ENCODE measurements around the gene HSPA8.

- TF ChIP-seq POLR2A (IDR thresholded peaks at IDR 0.05) = no peak
- peak in 1 of 3 donors; percentile 69 for TF ChIP-seq POLR2AphosphoS5 (IDR thresholded peaks at IDR 0.05)
Observed at GRCh38 chr11:123046473-123047259, 15.3 kb downstream of the HSPA8 start.
